ENCODE results near the gene RAC3.

The RAC3 gene

DNA sequence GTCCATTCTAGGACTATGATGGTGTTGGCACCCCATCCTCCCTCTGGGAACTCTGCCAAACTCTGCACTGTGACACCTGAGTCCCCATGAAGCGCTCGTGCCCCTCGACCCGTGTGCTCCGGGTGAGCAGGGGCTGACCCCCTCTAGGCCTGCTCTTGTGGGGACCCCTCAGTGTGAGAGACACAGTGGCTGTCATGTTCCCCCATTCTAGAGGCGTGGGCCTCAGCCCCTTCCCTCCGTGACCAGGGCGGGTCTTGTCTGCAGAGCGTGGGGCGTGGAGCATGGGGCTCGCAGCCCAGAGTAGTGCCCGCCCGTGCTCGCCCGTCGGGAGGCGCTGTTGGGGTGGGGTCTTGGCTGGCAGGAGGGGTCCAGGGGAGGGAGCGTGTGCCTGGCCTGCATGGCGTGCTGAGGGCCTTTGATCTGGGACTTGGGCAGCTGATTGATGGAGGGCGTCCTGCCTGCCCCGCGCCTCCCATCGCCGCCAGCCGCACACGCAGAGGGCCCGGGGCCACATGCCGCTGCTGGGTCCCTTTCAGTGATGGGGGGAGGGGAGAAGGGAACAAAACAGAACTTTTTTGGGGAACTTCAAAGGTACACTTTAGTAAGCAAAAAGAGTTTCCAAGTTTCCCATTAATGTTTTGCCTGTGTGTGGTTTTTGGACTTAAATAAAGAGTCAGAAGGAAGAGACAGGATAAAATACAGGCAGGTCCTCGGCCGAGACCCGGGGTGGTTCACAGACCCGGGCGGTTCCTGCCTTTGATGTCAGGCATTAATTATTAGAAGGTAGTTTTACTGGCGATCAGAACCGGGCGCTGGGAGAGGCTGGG is 31.3 kb upstream of the RAC3 start:
- no peak for DNase-seq

GRCh38 chr17:82000803-82001570 is 30.5 kb upstream of the RAC3 start:
- DNase-seq, result no peak

GRCh38 chr17:82001571-82002056 is 29.9 kb upstream of the RAC3 start:
- no peak for DNase-seq

DNA sequence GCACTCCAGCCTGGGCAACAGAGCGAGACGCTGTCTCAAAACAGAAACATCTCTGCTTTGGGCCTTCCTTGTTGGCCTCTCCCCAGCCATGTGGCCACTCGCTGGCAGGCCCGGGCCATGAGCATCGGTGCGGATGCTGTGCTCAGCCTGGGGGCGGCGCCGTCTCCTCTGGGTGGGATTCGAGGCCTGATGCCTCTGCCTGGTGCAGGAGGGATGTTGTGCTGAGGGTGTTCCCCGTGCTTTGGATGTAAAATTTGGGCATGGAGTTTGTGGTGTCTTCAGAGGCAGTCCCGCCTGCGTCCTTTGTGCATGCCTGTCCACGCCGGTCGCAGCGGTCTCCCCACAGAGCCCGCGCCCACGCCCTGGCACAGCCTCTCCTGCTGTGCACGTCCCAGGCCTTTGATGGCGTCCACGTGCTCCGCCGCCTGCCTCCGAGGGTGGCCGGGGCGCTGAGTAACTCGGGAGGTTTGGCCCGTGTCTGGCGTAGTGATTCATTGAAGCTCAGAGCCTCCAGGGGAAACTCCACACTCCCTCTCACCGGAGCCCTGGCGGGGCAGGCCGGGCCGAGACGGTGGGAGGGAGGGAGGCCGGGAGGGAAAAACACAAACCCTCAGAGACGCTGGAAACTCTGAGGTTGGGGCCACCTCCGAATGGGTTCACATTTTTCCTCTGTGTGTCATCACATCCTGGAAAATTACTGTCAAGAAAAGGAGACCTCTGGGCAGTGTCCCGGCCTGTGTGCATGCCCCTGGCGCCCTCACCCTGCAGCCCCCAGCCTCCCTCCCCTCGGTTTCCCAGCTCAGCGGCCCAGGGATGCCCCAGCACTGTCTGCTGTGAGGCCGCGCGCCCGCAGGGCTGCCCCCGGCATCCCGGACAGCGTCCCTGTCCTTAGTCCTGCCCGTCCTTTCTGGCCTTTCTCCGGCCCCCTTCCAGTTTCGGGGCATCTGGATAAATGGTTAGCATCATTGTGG is 27.8 kb upstream of the RAC3 start:
- DNase-seq, result no peak

DNA sequence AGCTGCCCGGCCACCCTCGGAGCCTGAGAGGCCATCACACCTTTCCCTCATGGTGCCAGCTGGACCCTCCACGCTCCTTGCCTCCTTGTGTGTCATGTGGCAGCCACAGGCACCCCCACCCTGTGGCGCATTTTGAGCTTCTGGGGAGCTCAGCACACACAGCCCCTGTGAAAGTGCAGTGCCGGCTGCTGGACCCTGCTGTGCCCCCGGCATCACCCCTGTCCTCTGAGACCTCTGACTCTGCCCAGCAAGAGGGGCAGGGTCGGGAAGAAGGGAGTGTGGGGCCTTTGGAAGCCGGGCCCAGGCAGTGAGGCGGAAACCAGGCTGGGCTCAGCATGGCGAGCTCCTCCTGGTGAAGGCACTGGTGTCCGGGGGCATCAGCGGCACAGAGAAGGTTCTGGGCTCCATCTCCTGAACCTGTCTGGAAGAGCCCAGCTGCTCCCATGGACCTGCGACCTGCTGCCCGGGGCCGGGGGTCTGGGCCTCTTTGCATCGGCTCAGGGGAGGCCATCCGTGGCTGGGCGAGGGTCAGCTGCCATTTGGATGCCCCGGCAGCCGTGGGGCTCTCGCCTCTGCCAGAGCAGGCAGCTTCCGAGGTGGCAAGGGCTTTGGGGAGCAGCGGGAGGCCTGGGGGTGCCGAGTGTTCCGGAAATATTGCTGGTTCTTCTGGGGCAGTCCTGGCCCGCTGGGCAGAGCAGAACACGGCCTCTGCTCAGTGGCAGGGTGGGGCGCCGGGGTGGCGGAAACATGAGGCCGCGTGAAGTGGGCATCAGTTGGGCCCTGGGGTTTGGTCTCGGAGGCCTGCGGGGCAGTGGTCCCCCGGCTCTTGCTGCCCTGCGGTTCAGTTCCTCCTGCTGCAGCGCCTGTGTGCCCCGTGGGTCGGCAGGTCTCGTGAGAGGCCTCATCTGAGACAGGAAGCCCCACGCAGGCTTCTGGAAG is 26.7 kb upstream of the RAC3 start:
- DNase-seq, result no peak

DNA sequence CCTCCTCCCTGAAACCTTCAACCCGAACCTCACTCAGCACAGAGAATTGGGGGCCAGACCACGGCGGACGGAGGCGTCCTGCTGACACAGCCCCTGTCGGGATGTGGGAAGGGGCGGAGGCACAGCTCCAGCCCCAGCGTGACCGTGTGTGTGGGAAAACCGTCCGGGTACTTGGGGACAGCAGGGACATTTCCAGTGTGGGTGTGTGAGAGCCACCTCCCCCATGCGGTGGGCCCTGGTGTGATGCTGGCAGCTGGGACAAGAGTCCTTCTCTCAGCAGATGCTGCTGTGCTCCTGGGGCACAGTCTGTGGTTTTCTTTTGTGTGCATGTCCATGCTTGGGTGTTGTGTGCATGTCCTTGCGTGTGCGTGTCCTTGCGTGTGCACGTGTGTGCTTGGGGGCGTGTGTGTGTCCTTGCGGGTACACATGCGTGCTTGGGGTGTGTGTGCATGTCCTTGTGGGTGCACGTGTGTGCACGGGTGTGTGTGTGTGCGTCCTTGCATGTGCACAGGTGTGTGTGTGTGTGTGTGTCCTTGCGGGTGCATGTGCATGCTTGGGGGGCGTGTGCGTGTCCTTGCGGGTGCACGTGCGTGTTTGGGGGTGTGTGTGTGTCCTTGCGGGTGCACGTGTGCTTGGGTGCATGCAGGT is 25.7 kb upstream of the RAC3 start:
- DNase-seq, result no peak

GRCh38 chr17:82006468-82007227 is 24.8 kb upstream of the RAC3 start:
- DNase-seq, result no peak

DNA sequence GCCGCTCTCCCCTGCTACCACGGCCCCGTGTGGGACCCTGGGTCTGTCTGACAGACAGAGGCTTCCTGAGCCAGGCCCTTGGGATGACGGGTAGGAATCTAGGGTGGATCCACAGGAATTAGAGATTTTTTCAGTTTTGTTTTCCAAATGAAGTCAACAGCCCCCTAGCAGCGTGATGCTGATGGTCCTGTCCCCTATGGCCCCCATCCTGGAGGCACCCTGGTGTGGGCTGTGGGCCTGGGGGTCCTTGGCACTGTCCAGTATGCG is 24.3 kb upstream of the RAC3 start:
- no peak for DNase-seq

- no peak for DNase-seq
These were observed 23.8 kb upstream of the RAC3 start for GRCh38 chr17:82007495-82008257.

DNA sequence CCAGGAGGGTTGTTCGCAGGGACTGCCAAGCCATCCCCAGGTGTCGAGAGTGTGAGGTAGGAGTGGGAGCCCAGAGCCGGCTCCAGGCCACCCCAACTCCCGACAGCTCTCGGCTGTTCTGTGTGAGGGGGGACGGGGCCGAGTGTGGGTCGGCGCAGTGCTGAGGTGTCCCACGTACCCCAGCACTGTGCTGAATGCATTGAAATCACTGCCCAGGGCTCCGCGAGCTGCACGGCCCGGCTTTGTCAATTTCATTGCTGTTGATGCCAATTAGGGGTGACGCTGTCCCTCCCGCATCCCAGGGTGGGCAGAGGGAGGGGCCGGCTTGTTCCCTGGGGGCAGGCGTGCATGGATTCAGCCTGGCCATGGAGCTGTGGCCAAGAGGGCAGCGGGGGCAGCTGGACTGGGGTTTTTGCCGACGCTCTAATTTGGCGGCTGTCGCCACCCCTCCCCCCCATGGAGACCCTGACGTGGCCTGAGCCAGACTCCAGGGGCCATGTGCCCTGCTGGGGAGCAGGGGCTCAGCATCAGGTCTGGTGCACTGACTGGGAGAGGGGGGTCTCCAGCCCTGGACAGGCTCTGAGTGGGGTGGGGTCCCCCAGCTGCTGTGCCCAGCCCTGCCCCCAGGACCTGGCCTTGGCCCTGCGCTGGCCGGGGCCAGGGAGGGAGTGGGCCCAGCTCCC is 23.1 kb upstream of the RAC3 start:
- DNase-seq, result no peak

- DNase-seq, result no peak
These were observed 22.5 kb upstream of the RAC3 start for GRCh38 chr17:82008941-82009405.

DNA sequence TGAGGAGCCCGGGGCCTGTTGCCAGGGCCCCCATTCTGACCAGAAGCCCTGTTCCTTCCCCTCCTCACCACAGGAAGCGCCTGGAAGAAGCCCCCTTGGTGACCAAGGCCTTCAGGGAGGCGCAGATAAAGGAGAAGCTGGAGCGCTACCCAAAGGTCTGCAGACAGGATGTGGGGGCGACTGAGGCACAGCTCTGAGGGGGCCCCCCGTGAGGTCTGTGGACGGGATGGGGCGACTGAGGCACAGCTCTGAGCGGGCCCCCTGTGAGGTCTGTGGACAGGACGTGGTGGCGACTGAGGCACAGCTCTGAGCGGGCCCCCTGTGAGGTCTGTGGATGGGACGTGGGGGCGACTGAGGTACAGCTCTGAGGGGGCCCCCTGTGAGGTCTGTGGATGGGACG is 22.1 kb upstream of the RAC3 start:
- DNase-seq, result no peak

DNA sequence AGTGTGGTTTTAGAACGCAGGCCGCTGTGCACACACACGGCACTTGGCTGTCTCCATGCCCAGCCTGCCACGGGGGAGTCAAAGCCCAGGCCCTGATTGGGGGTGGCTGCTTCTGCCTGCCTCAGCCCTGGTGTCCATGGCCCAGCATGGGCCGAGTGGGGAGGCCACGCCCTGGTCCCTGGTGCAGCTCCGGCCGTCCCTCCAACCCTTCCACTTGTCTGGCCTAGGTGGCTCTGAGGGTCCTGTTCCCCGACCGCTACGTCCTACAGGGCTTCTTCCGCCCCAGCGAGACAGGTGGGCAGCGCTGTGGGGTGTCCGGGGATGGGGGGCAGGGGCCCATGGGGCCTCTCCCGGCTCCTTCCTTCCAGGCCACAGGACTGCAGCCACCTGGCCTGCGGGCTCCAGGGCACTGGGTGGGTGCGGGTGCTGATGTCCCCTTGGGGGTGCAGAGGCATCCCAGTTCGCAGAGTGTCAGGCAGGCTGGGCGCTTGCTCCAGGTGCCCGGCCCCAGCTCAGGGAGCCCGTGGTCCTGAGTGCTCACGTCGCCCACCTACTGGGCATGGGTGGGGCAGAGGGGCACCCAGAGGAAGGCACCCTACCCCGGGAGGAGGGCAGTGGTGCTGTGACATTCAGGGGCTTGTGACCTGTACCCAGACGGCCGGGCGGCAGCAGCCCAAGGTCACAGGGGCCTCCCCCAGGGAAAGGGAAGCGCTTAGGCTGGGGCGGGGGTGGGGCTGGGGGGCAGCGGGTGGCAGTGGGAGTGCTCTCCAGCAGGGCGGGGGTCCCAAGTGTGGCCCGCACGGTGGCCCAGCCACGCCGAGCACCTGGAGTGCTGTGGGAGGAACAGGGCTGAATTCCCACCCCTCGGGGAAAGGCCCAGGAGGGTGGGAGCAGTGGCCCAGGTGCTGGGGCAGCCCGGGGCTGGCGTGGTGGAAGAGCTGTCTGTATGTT is 20.6 kb upstream of the RAC3 start:
- DNase-seq, result no peak

- no peak for DNase-seq
These were observed 19.8 kb upstream of the RAC3 start for GRCh38 chr17:82011617-82012187.

- no peak for DNase-seq
These were observed 19.2 kb upstream of the RAC3 start for GRCh38 chr17:82012261-82012639.

- DNase-seq, result no peak
These were observed 18.7 kb upstream of the RAC3 start for GRCh38 chr17:82012640-82013295.

DNA sequence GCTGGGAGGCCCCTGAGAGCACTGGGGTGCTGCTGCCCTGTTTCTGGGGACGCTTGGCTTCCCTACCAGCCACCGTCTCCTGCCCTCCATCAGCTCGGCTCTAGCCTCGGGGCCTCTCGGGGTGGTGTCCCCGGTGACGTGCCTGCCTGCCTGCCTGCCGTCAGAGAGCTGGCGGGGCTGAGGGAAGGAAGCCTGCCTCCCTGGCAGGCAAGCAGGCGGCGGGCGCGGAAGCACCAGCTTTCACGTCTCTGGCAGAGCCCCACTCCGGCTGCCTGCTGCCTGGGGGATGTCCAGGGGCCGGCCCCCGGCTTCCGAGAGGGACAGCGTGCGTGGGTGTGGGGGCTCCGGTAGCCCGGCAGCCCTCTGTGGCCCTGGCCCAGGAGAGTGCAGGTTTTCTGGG is 18.1 kb upstream of the RAC3 start:
- no peak for DNase-seq
